Brain microvascular endothelial cell (primary cell): ENCODE results near the gene ACACB.

Source experiments
- DNase-seq: peaks from one replicate; pipeline ENCODE4 v3.0.0-alpha.2; 2020
- H3K27ac ChIP-seq: fragments of 250-450 bp; sonication (Bioruptor Pico); 2 replicates; pipeline ENCODE4 v1.5.1; 2020; ENCODE audit warnings: mild to moderate bottlenecking, moderate library complexity
- H3K27me3 ChIP-seq: fragments of 250-450 bp; sonication (Bioruptor Pico); replicated peaks from 2 replicates; pipeline ENCODE4 v1.5.1; 2020; ENCODE audit warnings: mild to moderate bottlenecking
- H3K36me3 ChIP-seq: fragments of 250-450 bp; sonication (Bioruptor Pico); replicated peaks from 2 replicates; pipeline ENCODE4 v1.5.1; 2020; ENCODE audit warnings: mild to moderate bottlenecking
- H3K4me3 ChIP-seq: 2 replicates; pipeline ENCODE4 v1.5.1; 2011; ENCODE audit warnings: low read depth, mild to moderate bottlenecking, control low read depth, low read length, moderate library complexity
- CTCF ChIP-seq: IDR thresholded peaks from 2 replicates; pipeline ENCODE4 v1.5.1; 2011; ENCODE audit warnings: low read depth, mild to moderate bottlenecking, moderate library complexity, low read length, control low read depth, inconsistent platforms; ENCODE audit errors: missing control alignments
- in situ Hi-C: cut with HindIII; loops from 2 replicates; pipeline ENCODE4 v1.10.0; 2017; ENCODE audit warnings: low sequenced_read_pairs, low pct_ligation_motif_present

ACACB gene

DNA sequence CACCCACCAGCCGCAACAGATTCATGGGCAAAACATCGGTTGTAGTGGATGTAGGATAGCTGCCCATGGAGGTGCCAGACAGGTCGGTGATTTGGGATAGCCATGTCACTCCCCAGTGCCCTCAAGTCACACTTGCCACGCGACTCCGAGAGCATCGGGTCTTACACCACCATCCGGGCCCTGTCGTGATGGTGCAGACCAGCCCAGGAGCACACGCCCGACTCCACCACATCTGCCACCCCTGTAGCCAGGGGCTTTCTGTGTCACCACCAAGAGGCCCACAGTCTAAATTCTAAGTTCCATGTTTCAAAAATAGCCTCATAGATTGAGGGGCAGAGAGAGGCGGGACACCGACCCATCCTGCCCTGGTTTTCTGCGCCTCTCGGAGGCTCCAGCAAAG lies 174.7 kb downstream of the ACACB start:
- Histone ChIP-seq H3K36me3 (no peaks in the 10 kb centered on the region), H3K4me3 (no peak overlapping the region), H3K27me3 (peaks cover 8% of the 10 kb centered on the region), H3K27ac (no peak overlapping the region)
- no peak for TF ChIP-seq CTCF
- in situ Hi-C loops: no loop called here
- DNase-seq: no peak

- no peak overlapping the region for H3K27ac ChIP-seq
- in situ Hi-C loops: no loop called here
- no peaks in the 10 kb centered on the region for H3K36me3 ChIP-seq
- peak overlapping the region; percentile 17 for H3K4me3 ChIP-seq
- DNase-seq: no peak
- H3K27me3 ChIP-seq: peaks cover 8% of the 10 kb centered on the region
- TF ChIP-seq CTCF: no peak
These were observed 175.3 kb downstream of the ACACB start for GRCh38 chr12:109291521-109292341.

DNA sequence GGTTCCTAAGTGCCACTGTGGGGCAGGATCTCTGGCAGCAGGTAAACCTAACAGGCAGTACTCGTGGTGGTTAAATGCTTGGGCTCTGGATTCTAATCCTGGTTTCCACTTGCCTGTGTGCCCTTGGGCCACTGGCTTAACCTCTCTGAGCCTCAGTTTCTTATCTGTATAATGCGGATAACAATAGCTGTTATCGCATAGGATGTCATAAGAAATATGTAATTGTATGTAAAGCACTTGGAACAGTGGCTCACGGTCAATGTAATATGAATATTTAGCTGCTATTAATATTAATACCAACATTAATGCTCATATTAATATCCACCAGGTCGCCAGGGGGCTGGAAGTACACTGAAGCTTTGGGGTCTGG lies 175.9 kb downstream of the ACACB start:
- H3K4me3 ChIP-seq: no peak overlapping the region
- H3K27ac ChIP-seq: no peak overlapping the region
- peaks cover 8% of the 10 kb centered on the region for H3K27me3 ChIP-seq
- in situ Hi-C loops: no loop called here
- no peak for TF ChIP-seq CTCF
- H3K36me3 ChIP-seq: no peaks in the 10 kb centered on the region
- no peak for DNase-seq

GRCh38 chr12:109293106-109293505 lies 176.7 kb downstream of the ACACB start:
- H3K27me3 ChIP-seq: peaks cover 8% of the 10 kb centered on the region

DNA sequence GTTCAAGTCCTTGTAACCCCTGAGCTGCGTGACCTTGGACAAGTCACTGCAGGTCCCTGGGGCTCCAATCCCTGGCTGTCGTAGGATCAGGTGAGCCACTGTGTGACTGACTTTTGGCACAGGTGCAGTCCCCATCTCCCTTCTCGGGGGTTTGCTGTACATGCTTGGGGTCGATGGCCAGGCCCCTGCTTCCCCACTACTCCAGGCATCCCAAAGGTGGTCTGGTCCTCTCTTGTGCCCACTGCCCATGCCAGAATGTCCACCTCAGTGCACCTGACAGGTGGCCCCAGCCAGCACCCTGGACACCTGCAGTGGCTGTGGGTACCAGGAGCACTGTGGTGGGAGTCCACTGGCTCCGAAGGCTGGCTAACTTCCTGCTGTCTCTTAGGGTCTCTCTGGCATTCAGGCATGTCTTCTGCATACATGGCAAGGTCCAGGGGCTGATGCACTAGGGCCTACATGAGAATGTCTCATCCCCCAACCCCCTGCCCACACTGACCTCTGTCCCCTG lies 178.0 kb downstream of the ACACB start:
- DNase-seq: no peak
- in situ Hi-C loops: no loop called here
- no peak for TF ChIP-seq CTCF
- H3K27ac ChIP-seq: no peak overlapping the region
- no peak overlapping the region for H3K4me3 ChIP-seq
- H3K27me3 ChIP-seq: peaks cover 8% of the 10 kb centered on the region
- no peaks in the 10 kb centered on the region for H3K36me3 ChIP-seq

More at GRCh38 chr12:109293106-109293505, 176.7 kb downstream of the ACACB start:
- in situ Hi-C loops: no loop called here
- no peak for TF ChIP-seq CTCF
- no peaks in the 10 kb centered on the region for H3K36me3 ChIP-seq
- H3K4me3 ChIP-seq: no peak overlapping the region
- H3K27ac ChIP-seq: no peak overlapping the region
- DNase-seq: no peak
